GM12891 (cell line): ENCODE measurements around the gene KCNK2.

Experiments used
- POLR2A ChIP-seq: IDR thresholded peaks from 2 replicates; pipeline ENCODE4 v1.6.1; 2011; ENCODE audit warnings: low read depth, low read length, control low read depth
- POLR2AphosphoS5 ChIP-seq: IDR thresholded peaks from 2 replicates; pipeline ENCODE4 v1.6.1; 2011; ENCODE audit warnings: low read depth, low read length, control low read depth

DNA sequence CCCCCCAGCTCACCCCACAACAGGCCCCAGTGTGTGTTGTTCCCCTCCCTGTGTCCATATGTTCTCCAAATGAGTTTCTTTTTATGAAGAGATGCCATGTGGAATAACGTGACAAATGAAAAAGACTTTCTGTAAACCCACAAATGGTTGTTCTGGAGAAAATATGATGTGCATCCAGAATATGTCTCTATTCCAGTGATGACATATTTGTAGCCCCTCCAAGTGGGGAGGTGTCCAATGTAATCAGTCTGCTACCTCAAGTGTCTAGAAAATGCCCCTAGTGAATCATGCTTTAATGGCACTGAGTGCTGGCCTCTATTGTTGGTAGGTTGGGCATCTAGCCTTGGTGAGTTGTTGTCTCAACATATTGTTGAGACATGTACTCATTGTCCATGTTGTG, 179.6 kb downstream of the KCNK2 start:
- TF ChIP-seq POLR2A: no peak
- TF ChIP-seq POLR2AphosphoS5: no peak
